ENCODE data around the gene UBAC2. TPM values are rescaled to one million over a fixed set of nuclear protein-coding genes. Genes with fewer than 3 reads are reported as not detected.
"Not testable (repeated sequence)": the region's sequence is repeated elsewhere in the genome, so short reads cannot be mapped to it uniquely, and the experiment has no call there.

The UBAC2 gene
- total RNA-seq, 1 experiment from 2014 or later = 134 TPM

GRCh38 chr13:99409461-99410083, 208.9 kb downstream of the UBAC2 start:
- not testable (repeated sequence) for DNase-seq (ENCODE audit: low read depth in 1 of 2, low spot score in 2 of 2); H3K36me3 ChIP-seq

GRCh38 chr13:99410646-99411475, 210.2 kb downstream of the UBAC2 start:
- H3K36me3 ChIP-seq; H3K27ac ChIP-seq; DNase-seq (ENCODE audit: low read depth in 1 of 2, low spot score in 2 of 2); H3K4me1 ChIP-seq (replicated peaks); H3K4me3 ChIP-seq: not testable (repeated sequence)
- H3K9me3 ChIP-seq (replicated peaks) = peaks cover 12% of the 10 kb centered on the region
- peaks cover 18% of the 10 kb centered on the region for H3K27me3 ChIP-seq (replicated peaks)

More at GRCh38 chr13:99409461-99410083, 208.9 kb downstream of the UBAC2 start:
- H3K27ac ChIP-seq; H3K4me3 ChIP-seq; H3K4me1 ChIP-seq (replicated peaks): not testable (repeated sequence)
- peaks cover 15% of the 10 kb centered on the region for H3K9me3 ChIP-seq (replicated peaks)
- peaks cover 18% of the 10 kb centered on the region for H3K27me3 ChIP-seq (replicated peaks)

- DNase-seq (ENCODE audit: low read depth in 1 of 2, low spot score in 2 of 2) = no peak
- H3K27ac ChIP-seq = no peak overlapping the region
- no peaks in the 10 kb centered on the region; the same call in 1 of the 2 replicates for H3K36me3 ChIP-seq
- H3K27me3 ChIP-seq (replicated peaks) = peaks cover 12% of the 10 kb centered on the region
- peaks cover 12% of the 10 kb centered on the region for H3K9me3 ChIP-seq (replicated peaks)
- no peaks in the 10 kb centered on the region for H3K4me1 ChIP-seq (replicated peaks)
- H3K4me3 ChIP-seq = no peak overlapping the region
Observed at GRCh38 chr13:99412856-99413255, 212.2 kb downstream of the UBAC2 start.

- DNase-seq (ENCODE audit: low read depth in 1 of 2, low spot score in 2 of 2) = no peak
- H3K4me1 ChIP-seq (replicated peaks) = peaks cover 8% of the 10 kb centered on the region
- H3K27me3 ChIP-seq (replicated peaks) = peaks cover 12% of the 10 kb centered on the region
- no peak overlapping the region for H3K27ac ChIP-seq
- no peaks in the 10 kb centered on the region; the same call in 1 of the 2 replicates for H3K36me3 ChIP-seq
- H3K4me3 ChIP-seq = no peak overlapping the region
- peaks cover 7% of the 10 kb centered on the region for H3K9me3 ChIP-seq (replicated peaks)
Observed at GRCh38 chr13:99414048-99414995, 213.7 kb downstream of the UBAC2 start.

- Histone ChIP-seq H3K27me3 (replicated peaks) (peaks cover 15% of the 10 kb centered on the region), H3K4me1 (replicated peaks) (peaks cover 8% of the 10 kb centered on the region), H3K4me3 (no peak overlapping the region), H3K36me3 (no peaks in the 10 kb centered on the region; the same call in 1 of the 2 replicates), H3K27ac (no peak overlapping the region), H3K9me3 (replicated peaks) (peaks cover 7% of the 10 kb centered on the region)
- no peak for DNase-seq (ENCODE audit: low read depth in 1 of 2, low spot score in 2 of 2)
Observed at GRCh38 chr13:99415014-99415650, 214.5 kb downstream of the UBAC2 start.

- DNase-seq (ENCODE audit: low read depth in 1 of 2, low spot score in 2 of 2) = no peak
- peaks cover 7% of the 10 kb centered on the region for H3K9me3 ChIP-seq (replicated peaks)
Observed at GRCh38 chr13:99415851-99416331, 215.2 kb downstream of the UBAC2 start.

GRCh38 chr13:99416411-99417121, 215.9 kb downstream of the UBAC2 start:
- Histone ChIP-seq H3K27me3 (replicated peaks) (peaks cover 23% of the 10 kb centered on the region), H3K4me1 (replicated peaks) (peaks cover 8% of the 10 kb centered on the region), H3K4me3 (no peak overlapping the region), H3K27ac (no peak overlapping the region), H3K36me3 (no peaks in the 10 kb centered on the region; the same call in 1 of the 2 replicates), H3K9me3 (replicated peaks) (peaks cover 6% of the 10 kb centered on the region)
- DNase-seq (ENCODE audit: low read depth in 1 of 2, low spot score in 2 of 2) = no peak

More at GRCh38 chr13:99415851-99416331, 215.2 kb downstream of the UBAC2 start:
- no peak overlapping the region for H3K4me3 ChIP-seq
- H3K27me3 ChIP-seq (replicated peaks) = peaks cover 23% of the 10 kb centered on the region
- no peaks in the 10 kb centered on the region; the same call in 1 of the 2 replicates for H3K36me3 ChIP-seq
- peaks cover 8% of the 10 kb centered on the region for H3K4me1 ChIP-seq (replicated peaks)
- H3K27ac ChIP-seq = no peak overlapping the region

GRCh38 chr13:99417201-99418102, 216.8 kb downstream of the UBAC2 start:
- no peak overlapping the region for H3K27ac ChIP-seq
- H3K4me1 ChIP-seq (replicated peaks) = peaks cover 8% of the 10 kb centered on the region
- no peak for DNase-seq (ENCODE audit: low read depth in 1 of 2, low spot score in 2 of 2)
- H3K4me3 ChIP-seq = no peak overlapping the region
- H3K9me3 ChIP-seq (replicated peaks) = no peaks in the 10 kb centered on the region
- peaks cover 21% of the 10 kb centered on the region for H3K27me3 ChIP-seq (replicated peaks)
- no peaks in the 10 kb centered on the region for H3K36me3 ChIP-seq

- Histone ChIP-seq H3K36me3 (no peaks in the 10 kb centered on the region), H3K27ac (no peak overlapping the region), H3K27me3 (replicated peaks) (peaks cover 23% of the 10 kb centered on the region), H3K4me3 (no peak overlapping the region), H3K9me3 (replicated peaks) (no peaks in the 10 kb centered on the region), H3K4me1 (replicated peaks) (peaks cover 8% of the 10 kb centered on the region)
- DNase-seq (ENCODE audit: low read depth in 1 of 2, low spot score in 2 of 2) = peak in 1 of 2 experiments; percentile 52
Observed at GRCh38 chr13:99418103-99418842, 217.6 kb downstream of the UBAC2 start.

- H3K27ac ChIP-seq = no peak overlapping the region
- no peak overlapping the region for H3K4me3 ChIP-seq
- no peaks in the 10 kb centered on the region for H3K9me3 ChIP-seq (replicated peaks)
- peaks cover 25% of the 10 kb centered on the region for H3K27me3 ChIP-seq (replicated peaks)
- no peaks in the 10 kb centered on the region for H3K36me3 ChIP-seq
- no peak for DNase-seq (ENCODE audit: low read depth in 1 of 2, low spot score in 2 of 2)
- peaks cover 8% of the 10 kb centered on the region for H3K4me1 ChIP-seq (replicated peaks)
Observed at GRCh38 chr13:99418843-99419140, 218.1 kb downstream of the UBAC2 start.

- no peak overlapping the region for H3K4me3 ChIP-seq
- no peak for DNase-seq (ENCODE audit: low read depth in 1 of 2, low spot score in 2 of 2)
- peaks cover 29% of the 10 kb centered on the region for H3K27me3 ChIP-seq (replicated peaks)
- no peak overlapping the region for H3K27ac ChIP-seq
- H3K36me3 ChIP-seq = no peaks in the 10 kb centered on the region
- no peaks in the 10 kb centered on the region for H3K9me3 ChIP-seq (replicated peaks)
- peaks cover 8% of the 10 kb centered on the region for H3K4me1 ChIP-seq (replicated peaks)
Observed at GRCh38 chr13:99419591-99420243, 219.1 kb downstream of the UBAC2 start.
